ENCODE measurements around the gene WDR46.

WDR46 gene

DNA sequence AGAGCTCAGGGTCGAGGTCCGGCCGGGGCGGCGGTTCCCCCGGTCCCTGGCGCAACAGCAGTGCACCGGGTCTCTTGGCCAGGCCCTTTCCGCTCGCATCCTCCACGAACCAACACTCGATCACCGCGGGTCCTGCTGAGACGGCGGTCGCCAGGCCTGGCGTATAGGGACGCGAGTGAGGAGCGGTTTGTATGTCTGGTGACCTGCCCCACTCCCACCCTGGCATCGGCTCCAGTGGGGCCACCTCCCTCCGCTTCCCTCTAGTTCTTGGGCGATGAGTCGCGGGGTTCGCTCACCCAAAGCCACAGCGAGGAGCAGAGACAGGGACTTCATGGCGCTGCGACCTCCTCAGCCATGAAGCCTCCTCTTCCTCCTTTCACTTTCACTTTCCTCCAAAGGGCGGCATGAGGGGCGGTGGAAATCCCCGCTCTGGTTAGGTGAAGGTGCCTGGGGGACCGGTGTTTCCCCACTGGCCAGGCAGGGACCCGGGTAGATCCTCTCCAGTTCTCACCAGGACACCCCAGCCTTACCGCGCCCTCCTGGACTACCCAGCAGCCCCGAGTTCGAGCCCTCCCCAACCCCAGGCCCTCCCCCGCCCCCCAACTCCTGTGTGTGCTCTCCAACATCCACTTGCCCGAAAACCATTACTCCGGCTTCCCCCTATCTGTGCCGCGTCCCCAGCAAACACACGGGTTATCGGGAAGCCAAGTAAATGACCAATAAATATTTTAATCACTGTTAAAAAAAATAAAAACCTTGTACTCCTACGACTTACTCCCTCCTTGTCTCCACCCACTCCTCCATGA lies 24.9 kb upstream of the WDR46 start, which contains the start of gene TAPBP:
TAPBP (minus strand) TSS at position 370 of the 806 bp plus-strand sequence; CDS start at position 333, 37 bp downstream.
- peak; percentile 74 for DNase-seq

- peak; percentile 67 for DNase-seq
Measured at GRCh38 chr6:33313105-33313708, 24.2 kb upstream of the WDR46 start.

DNA sequence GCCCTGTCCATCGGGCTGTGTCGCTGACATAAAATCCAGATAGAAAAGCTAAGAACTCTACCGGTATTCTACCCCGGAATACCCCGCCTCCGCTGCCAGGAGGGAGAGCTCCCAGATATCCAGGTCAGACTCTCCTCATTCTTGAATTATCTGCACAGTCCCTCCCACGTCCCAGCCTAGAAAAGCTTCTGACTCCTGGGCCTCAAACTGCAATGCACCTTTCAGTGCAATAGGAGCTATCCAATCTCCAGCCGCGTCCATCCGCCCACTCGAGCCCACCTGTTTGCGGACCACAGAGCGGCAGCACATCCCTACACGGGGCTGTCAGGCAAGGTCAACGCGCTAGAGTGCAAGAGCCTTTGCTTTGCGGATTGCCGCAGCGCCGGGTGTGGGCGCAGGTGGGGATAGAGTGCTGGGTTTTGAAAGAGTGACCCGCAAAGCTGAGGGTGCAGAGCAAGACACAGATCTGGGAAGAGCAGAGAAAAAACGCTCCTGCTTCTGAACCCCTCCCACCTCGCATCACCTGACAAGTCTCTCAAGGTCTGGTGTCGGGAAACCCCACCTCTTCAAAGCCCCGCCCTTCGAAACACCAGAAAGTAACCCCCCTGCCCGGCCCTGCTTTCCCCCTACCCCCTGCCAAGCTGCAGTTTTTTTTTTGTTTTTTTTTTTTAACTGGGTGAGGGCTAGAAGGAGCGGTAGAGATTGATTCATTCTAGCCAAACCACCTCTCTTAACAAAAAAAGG lies 23.5 kb upstream of the WDR46 start:
- peak; percentile 74 for DNase-seq

DNA sequence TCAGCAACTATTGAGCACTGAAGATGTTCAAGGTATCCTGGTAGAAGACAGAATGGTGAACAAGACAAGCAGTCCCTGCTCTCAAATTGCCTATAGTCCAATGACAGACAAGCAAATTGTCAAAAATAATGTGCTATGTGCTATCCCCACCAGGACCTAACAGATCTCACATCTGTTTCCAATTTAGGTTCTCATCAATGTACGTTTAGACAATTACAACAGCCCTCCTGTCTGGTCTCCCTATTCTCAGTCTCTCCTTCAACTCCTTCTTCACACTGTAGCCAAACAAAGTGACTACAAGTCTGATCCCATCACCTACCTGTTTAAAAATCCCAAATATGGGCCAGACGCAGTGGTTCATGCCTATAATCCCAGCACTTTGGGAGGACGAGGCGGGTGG lies 17.3 kb upstream of the WDR46 start:
- DNase-seq, result no peak

GRCh38 chr6:33305052-33305451 lies 16.0 kb upstream of the WDR46 start:
- DNase-seq, result no peak

DNA sequence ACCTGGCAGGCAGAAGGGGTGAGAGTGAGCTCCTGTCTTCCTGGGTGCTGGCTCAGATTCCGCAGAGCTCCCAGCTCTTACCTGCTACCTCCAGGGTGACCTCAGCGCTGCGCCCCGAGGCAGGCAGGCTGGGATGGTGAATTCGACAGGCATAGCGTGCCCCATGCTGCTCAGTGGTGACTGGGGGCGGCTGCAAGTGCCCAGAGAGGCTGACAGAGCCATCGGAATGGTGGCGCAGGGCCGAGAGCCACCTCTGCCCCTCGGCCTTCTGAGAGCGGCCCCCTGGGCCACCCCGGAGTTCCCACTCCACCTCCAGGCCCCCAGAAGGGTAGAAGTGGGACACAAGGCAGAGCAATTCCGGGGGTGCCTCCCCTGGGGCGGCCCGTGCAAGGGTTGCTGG lies 15.2 kb upstream of the WDR46 start:
- no peak for DNase-seq

DNA sequence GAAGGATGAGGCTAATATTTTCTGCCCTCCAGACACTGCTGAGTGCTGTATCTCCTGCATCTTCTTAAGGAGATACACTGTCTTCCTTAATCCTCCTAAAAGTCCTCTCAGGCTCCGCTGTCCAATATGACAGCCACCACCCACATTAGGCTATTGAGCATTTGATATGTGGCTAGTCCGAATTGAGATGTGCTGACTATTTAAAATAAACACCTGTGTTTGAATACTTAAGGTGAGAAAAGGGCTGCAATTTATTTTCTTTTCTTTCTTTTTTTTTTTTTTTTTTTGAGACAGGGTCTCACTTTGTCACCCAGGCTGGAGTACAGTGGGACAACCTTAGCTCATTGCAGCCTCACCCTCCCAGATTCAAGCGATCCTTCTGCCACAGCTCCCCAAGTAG lies 12.8 kb upstream of the WDR46 start:
- no peak for DNase-seq

GRCh38 chr6:33299237-33299944 lies 10.4 kb upstream of the WDR46 start:
- DNase-seq, result peak; percentile 95

- DNase-seq, result peak; percentile 91
Measured at GRCh38 chr6:33298773-33299236, 9.8 kb upstream of the WDR46 start, which contains the start of gene RGL2. TSS of gene RGL2 (minus strand) at chr6:33298942. CDS start at chr6:33298610, 332 bp downstream.

GRCh38 chr6:33297956-33298772 lies 9.1 kb upstream of the WDR46 start:
- DNase-seq, result peak; percentile 91

- peak; percentile 49 for DNase-seq
Measured at GRCh38 chr6:33297406-33297955, 8.4 kb upstream of the WDR46 start.

DNA sequence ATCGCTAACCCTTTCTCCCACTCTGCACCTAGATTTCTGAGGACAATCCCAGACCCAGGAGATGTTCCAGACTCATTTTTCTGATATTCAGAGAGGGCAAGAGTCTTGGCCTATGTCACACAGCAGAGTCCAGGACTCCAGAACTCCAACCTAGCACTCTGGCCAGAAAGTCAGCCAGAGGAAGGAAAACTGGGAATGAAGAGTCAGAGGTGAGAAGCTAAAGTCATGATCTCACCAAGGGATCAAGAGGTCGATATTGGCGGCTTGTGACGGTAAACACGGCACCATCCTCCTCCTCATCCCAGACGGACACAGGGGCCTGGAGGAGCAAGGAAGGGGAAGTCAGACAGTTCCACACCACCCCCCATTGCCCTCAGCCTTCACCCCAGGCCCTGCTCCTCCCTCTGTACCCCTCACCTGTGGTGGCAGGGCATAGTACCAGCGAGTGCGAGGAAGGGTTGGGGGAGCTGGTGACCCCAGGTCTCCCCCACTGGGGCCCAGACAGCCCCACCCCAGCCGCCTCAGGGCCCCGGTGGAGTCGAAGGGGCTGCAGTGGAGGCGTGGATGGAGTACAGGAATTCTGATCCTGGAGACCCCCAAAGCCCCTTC lies 7.9 kb upstream of the WDR46 start:
- no peak for DNase-seq

GRCh38 chr6:33295621-33296369 lies 6.8 kb upstream of the WDR46 start:
- no peak for DNase-seq

- no peak for DNase-seq
Measured at GRCh38 chr6:33294086-33294823, 5.2 kb upstream of the WDR46 start.

DNA sequence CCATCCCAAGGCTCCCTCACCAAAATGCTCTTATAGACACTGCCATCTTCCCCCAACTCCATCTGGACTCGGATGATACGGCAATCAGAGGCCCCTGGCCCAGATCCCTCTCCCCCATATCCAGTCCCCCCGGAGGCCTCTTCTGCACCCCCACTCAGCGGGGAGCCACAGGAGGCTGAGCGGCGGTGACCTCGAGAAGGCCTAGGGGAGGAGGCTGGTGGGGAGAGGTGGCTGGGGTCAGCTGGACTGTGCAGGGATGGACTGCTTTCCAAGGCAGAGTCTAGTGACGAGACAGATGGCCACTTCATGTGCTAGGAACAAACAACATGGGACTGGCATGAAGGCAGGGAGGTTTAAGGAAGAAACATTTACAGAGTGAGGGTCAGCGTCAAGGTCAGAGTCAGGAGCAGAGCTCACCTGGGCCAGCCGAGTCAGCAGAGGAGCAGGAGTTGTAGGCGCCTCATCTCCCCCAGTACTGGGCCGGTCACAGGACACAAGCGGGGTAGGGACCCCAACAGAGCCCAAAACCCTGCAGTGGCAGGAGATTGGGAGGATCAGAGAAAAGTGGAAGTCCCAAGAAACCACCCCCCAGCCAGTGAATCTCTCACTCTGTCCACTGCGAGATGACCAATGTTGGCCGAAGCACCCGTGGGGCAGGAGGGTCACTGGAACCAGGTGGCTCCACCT lies 4.1 kb upstream of the WDR46 start:
- no peak for DNase-seq

- DNase-seq, result no peak
Measured at GRCh38 chr6:33290459-33290858, 1.4 kb upstream of the WDR46 start.

- DNase-seq, result no peak
Measured at GRCh38 chr6:33289784-33290315, 811 bp upstream of the WDR46 start.

DNA sequence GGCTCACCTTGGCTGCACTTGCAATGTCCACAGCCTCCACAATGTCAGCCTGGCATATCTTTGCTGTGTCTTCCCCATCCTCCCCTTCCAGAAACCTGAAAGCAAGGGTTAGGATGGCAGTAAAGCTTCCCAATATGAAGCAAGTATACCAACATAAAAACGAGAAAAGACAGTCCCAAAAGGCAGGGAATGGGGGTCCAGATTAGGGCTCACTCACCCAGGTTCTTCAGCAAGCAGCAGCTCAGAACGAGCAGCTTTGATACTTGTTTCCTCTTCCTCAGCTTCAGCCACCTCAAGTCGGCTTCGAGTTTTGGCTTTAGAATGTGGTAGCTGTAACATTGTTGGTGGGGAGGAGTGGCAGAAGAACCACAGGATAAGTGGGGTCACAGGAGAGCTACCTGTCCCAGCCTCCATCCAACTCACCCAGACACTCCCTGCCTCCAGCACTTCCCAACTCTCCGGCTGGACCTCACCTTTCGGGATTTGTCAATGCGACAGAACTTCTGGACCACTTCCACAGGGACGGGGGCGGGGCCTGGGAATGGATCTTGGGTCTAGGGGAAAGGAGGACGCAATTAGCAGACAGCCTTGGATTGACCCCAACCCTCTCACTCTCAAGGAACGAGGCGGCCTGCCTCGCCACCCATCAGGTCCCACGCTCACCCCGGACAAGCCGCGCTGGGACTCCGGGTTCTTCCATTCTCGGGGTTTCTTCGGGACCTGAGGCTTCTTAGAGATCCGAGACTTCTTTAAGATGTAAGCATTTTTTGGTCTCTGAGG lies 708 bp downstream of the WDR46 start:
- no peak for DNase-seq

Data from femur (tissue), 1 donor.